NB4 (cell line): ENCODE results near the gene MKRN2OS.
"Not testable (repeated sequence)": the region's sequence is repeated elsewhere in the genome, so short reads cannot be mapped to it uniquely, and the experiment has no call there.

Source experiments
- CTCF ChIP-seq: IDR thresholded peaks from one replicate; pipeline ENCODE4 v1.5.1; 2012; ENCODE audit warnings: low read depth, low read length
- MAX ChIP-seq: IDR thresholded peaks from 2 replicates; pipeline ENCODE4 v1.6.1; 2011; ENCODE audit warnings: low read depth, low read length
- POLR2A ChIP-seq: IDR thresholded peaks from 2 replicates; pipeline ENCODE4 v1.6.1; 2011; ENCODE audit warnings: mild to moderate bottlenecking; ENCODE audit not compliant: insufficient read length; ENCODE audit errors: extremely low read depth

GRCh38 chr3:12543497-12543896, 1.8 kb downstream of the MKRN2OS start:
- not testable (repeated sequence) for TF ChIP-seq CTCF, POLR2A, MAX
